HCT116 (cell line): ENCODE data around the gene GNGT2. TPM values are rescaled to one million over a fixed set of nuclear protein-coding genes. Genes with fewer than 3 reads are reported as not detected.

Experiments used
- ATAC-seq: fragments of 200-7000 bp; cut with Tn5 transposase; 2 replicates; pipeline ENCODE4 v1.9.1; 2020; ENCODE audit warnings: mild to moderate bottlenecking, moderate library complexity
- BruUV-seq: library from RNA; stranded (reverse); fragments of 400-500 nt; replicated peaks from 2 replicates; lab custom pipeline; 2021; lab: Mats Ljungman, UMichigan
- CTCF ChIA-PET: fragments of 300-600 bp; sonication (Branson Sonifier 250); formaldehyde crosslinking; loops from one replicate; lab custom pipeline; 2021; ENCODE audit warnings: antibody characterized with exemption; lab: Charles Lee
- POLR2A ChIA-PET: fragments of 300-600, 350-600 bp; sonication (Branson Sonifier 250); formaldehyde crosslinking; loops from one replicate; lab custom pipeline; 2021; ENCODE audit warnings: antibody characterized with exemption; lab: Charles Lee
- RAD21 ChIA-PET, 2 experiments: fragments of 300-600 bp; sonication (Branson Sonifier 250); formaldehyde crosslinking; loops; one replicate each; lab custom pipeline; 2023; ENCODE audit warnings: low total read pairs in 2 of 2; ENCODE audit not compliant: uncharacterized antibody in 2 of 2, unreplicated experiment in 2 of 2, low non-redundant PET in 1 of 2; lab: Charles Lee
- DNase-seq: peaks from one replicate; pipeline ENCODE4 v3.0.0-alpha.2; 2010; ENCODE audit warnings: low read depth, low spot score
- H2AFZ ChIP-seq: fragments of 200-600 bp; shearing (Covaris generic), sonication (generic); 2 replicates; pipeline ENCODE4 v1.6.1; 2017; ENCODE audit warnings: low read depth, mixed run types, mixed read lengths, antibody characterized with exemption, low read length; ENCODE audit not compliant: poor library complexity, severe bottlenecking
- H3K27ac ChIP-seq: 2 replicates; pipeline ENCODE4 v1.5.1; 2012; ENCODE audit warnings: low read depth, low read length
- H3K27me3 ChIP-seq: fragments of 200-600 bp; sonication (generic); 2 replicates; pipeline ENCODE4 v1.6.1; 2016; ENCODE audit warnings: mixed run types, low read length, mixed read lengths; ENCODE audit not compliant: insufficient read depth
- H3K36me3 ChIP-seq, 2 experiments: fragments of 200-500 bp in 1 of 2; fragments of 200-600 bp in 1 of 2; sonication (Bioruptor generic) in 1 of 2; sonication (generic) in 1 of 2; 2 replicates each; pipeline versions ENCODE4 v1.5.1 to v1.6.1; 2014 to 2016; ENCODE audit warnings: low read length in 2 of 2, inconsistent platforms in 1 of 2, mixed read lengths in 1 of 2, mixed run types in 1 of 2; ENCODE audit not compliant: insufficient read depth in 2 of 2, control insufficient read depth in 1 of 2
- H3K4me1 ChIP-seq, 2 experiments: fragments of 200-600 bp in 1 of 2; sonication (generic) in 1 of 2; 2 replicates each; pipeline versions ENCODE4 v1.5.1 to v1.6.1; 2012 to 2017; ENCODE audit warnings: low read length in 2 of 2, inconsistent platforms in 1 of 2, mild to moderate bottlenecking in 1 of 2, mixed read lengths in 1 of 2, mixed run types in 1 of 2, moderate library complexity in 1 of 2; ENCODE audit not compliant: insufficient read depth in 2 of 2, control insufficient read depth in 1 of 2
- H3K4me2 ChIP-seq: fragments of 200-600 bp; sonication (generic); 2 replicates; pipeline ENCODE4 v1.6.1; 2017; ENCODE audit warnings: mixed run types, low read length, mixed read lengths
- H3K4me3 ChIP-seq, 2 experiments: fragments of 200-600 bp in 1 of 2; sonication (generic) in 1 of 2; replicated peaks in 1 of 2; 2 replicates each; pipeline ENCODE4 v1.5.1; 2011 to 2016; ENCODE audit warnings: low read length in 2 of 2, control low read depth in 1 of 2, low read depth in 1 of 2, mild to moderate bottlenecking in 1 of 2, mixed read lengths in 1 of 2, mixed run types in 1 of 2
- H3K79me2 ChIP-seq: fragments of 200-600 bp; sonication (generic); 2 replicates; pipeline ENCODE4 v1.6.1; 2017; ENCODE audit warnings: mild to moderate bottlenecking, mixed run types, low read length, moderate library complexity, mixed read lengths; ENCODE audit not compliant: insufficient read depth
- H3K9ac ChIP-seq: fragments of 200-600 bp; sonication (generic); 2 replicates; pipeline ENCODE4 v1.6.1; 2016; ENCODE audit warnings: low read length, mixed read lengths
- H3K9me2 ChIP-seq: fragments of 200-600 bp; sonication (generic), shearing (Covaris generic); 2 replicates; pipeline ENCODE4 v1.6.1; 2017; ENCODE audit warnings: mixed run types, mild to moderate bottlenecking, moderate library complexity; ENCODE audit not compliant: insufficient read depth
- H3K9me3 ChIP-seq, 2 experiments: fragments of 200-500 bp in 1 of 2; fragments of 200-600 bp in 1 of 2; sonication (Bioruptor generic) in 1 of 2; sonication (generic) in 1 of 2; 2 replicates each; pipeline ENCODE4 v1.6.1; 2014 to 2017; ENCODE audit warnings: low read length in 2 of 2, mixed read lengths in 2 of 2, inconsistent platforms in 1 of 2, low read depth in 1 of 2, mild to moderate bottlenecking in 1 of 2, mixed run types in 1 of 2, moderate library complexity in 1 of 2; ENCODE audit not compliant: control insufficient read depth in 1 of 2, insufficient read depth in 1 of 2
- H4K20me1 ChIP-seq: fragments of 200-600 bp; sonication (generic), shearing (Covaris generic); 2 replicates; pipeline ENCODE4 v1.6.1; 2017; ENCODE audit warnings: mixed run types, mild to moderate bottlenecking, moderate library complexity; ENCODE audit not compliant: insufficient read depth
- CBX3 ChIP-seq: IDR thresholded peaks from 2 replicates; pipeline ENCODE4 v1.6.1; 2012; ENCODE audit warnings: low read depth
- CEBPB ChIP-seq: IDR thresholded peaks from 2 replicates; pipeline ENCODE4 v1.6.1; 2012; ENCODE audit warnings: low read depth
- CTCF ChIP-seq, 3 experiments: fragments of 200-600 bp in 1 of 3; sonication (generic) in 1 of 3; IDR thresholded peaks in 2 of 3; conservative IDR thresholded peaks in 1 of 3; 2 replicates each; pipeline ENCODE4 v1.5.1; 2012 to 2017; ENCODE audit warnings: low read depth in 2 of 3, low read length in 2 of 3, antibody characterized with exemption in 1 of 3, borderline replicate concordance in 1 of 3, control low read depth in 1 of 3, mild to moderate bottlenecking in 1 of 3, mixed read lengths in 1 of 3, mixed run types in 1 of 3, moderate library complexity in 1 of 3; ENCODE audit not compliant: insufficient read depth in 1 of 3
- EGR1 ChIP-seq: IDR thresholded peaks from 2 replicates; pipeline ENCODE4 v1.6.1; 2012; ENCODE audit warnings: low read depth
- ELF1 ChIP-seq: IDR thresholded peaks from 2 replicates; pipeline ENCODE4 v1.6.1; 2012; ENCODE audit warnings: low read depth, borderline replicate concordance
- EZH2 ChIP-seq: fragments of 200-600 bp; sonication (generic); IDR thresholded peaks from 2 replicates; pipeline ENCODE4 v1.6.1; 2017; ENCODE audit warnings: antibody characterized with exemption, mixed run types
- EZH2phosphoT487 ChIP-seq: fragments of 200-600 bp; IDR thresholded peaks from 2 replicates; pipeline ENCODE4 v1.6.1; 2018; ENCODE audit warnings: antibody characterized with exemption, borderline replicate concordance
- FOSL1 ChIP-seq: IDR thresholded peaks from 2 replicates; pipeline ENCODE4 v1.6.1; 2012; ENCODE audit warnings: low read depth
- JUND ChIP-seq: IDR thresholded peaks from 2 replicates; pipeline ENCODE4 v1.6.1; 2012
- MAX ChIP-seq: IDR thresholded peaks from 2 replicates; pipeline ENCODE4 v1.6.1; 2012
- POLR2A ChIP-seq: IDR thresholded peaks from 2 replicates; pipeline ENCODE4 v1.7.0; 2011; ENCODE audit warnings: borderline replicate concordance; ENCODE audit not compliant: insufficient read depth, insufficient read length; ENCODE audit errors: extremely low read depth
- POLR2AphosphoS5 ChIP-seq: IDR thresholded peaks from 2 replicates; pipeline ENCODE4 v1.6.1; 2011; ENCODE audit warnings: mild to moderate bottlenecking, low read depth, low read length, moderate library complexity
- RAD21 ChIP-seq: IDR thresholded peaks from 2 replicates; pipeline ENCODE4 v1.6.1; 2012; ENCODE audit warnings: low read depth, mild to moderate bottlenecking
- SP1 ChIP-seq: IDR thresholded peaks from 2 replicates; pipeline ENCODE4 v1.6.1; 2012; ENCODE audit warnings: low read depth
- SRF ChIP-seq: IDR thresholded peaks from 2 replicates; pipeline ENCODE4 v1.6.1; 2012; ENCODE audit warnings: low read depth
- TCF7L2 ChIP-seq: IDR thresholded peaks from 2 replicates; pipeline ENCODE4 v1.7.0; 2011; ENCODE audit warnings: borderline replicate concordance, inconsistent platforms; ENCODE audit not compliant: insufficient read depth, insufficient read length; ENCODE audit errors: extremely low read depth
- YY1 ChIP-seq: IDR thresholded peaks from 2 replicates; pipeline ENCODE4 v1.6.1; 2011; ENCODE audit warnings: low read length, low read depth, moderate library complexity, mild to moderate bottlenecking; ENCODE audit not compliant: insufficient replicate concordance; ENCODE audit errors: extremely low read depth
- ZNF274 ChIP-seq: fragments of 200-500 bp; sonication (Bioruptor generic); IDR thresholded peaks from 2 replicates; pipeline ENCODE4 v1.6.1; 2014; ENCODE audit warnings: mild to moderate bottlenecking, low read depth, low read length, inconsistent platforms
- intact Hi-C: fragments of 100-400 bp; cut with micrococcal nuclease; formaldehyde crosslinking; loops from 2 replicates; pipeline ENCODE4 v1.10.0; 2022
- total RNA-seq: library from RNA; stranded (reverse); gene quantifications from one replicate; pipeline ENCODE4 v1.2.1, GENCODE V29; 2021; ENCODE audit not compliant: unreplicated experiment
- TF ChIP-seq, protein P1 (sequence below): IDR thresholded peaks from 2 replicates; pipeline ENCODE4 v1.6.1; 2012
- TF ChIP-seq, protein P2 (sequence below): IDR thresholded peaks from 2 replicates; pipeline ENCODE4 v1.6.1; 2011; ENCODE audit warnings: mild to moderate bottlenecking, low read length, moderate library complexity; ENCODE audit not compliant: insufficient replicate concordance; ENCODE audit errors: extremely low read depth
- TF ChIP-seq, protein P3 (sequence below): IDR thresholded peaks from 2 replicates; pipeline ENCODE4 v1.6.1; 2012; ENCODE audit warnings: low read depth

Gene GNGT2
- total RNA-seq, 1 experiment from 2014 or later = not detected

DNA sequence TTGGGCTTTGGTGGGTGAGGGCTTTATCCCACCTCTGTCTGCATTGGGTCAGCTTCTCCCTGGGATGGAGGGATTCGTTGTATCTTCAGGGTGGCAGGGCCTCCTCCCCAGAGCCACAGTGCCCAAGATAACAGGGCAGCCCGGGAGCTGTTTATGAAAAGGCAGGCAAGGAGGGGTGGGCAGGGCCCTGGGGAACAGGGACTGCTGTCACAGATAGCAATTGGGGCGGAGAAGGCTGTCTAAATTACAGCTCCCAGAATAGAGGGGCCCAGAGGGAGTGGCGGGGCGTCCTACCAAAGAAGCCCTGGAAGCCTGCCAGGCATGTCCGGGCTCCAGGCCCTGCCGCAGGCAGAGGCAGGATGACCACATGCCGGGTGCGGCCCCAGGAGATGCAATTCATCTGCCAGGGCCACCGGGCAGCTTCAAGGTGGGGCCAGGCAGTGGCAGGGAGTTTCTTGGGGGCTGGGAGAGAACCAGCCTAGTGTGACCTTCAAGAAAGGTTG lies 39.0 kb upstream of the GNGT2 start:
- ChIA-PET POLR2A (interaction anchor here (0.9 kb wide), 1 partner anchor 11 kb away, joined by 4 read pairs; no protein-coding TSS in a partner anchor), RAD21 (no interaction called here), CTCF (no interaction called here)
- Histone ChIP-seq H3K27me3 (no peaks in the 10 kb centered on the region), H4K20me1 (no peaks in the 10 kb centered on the region), H3K9me3 (no peaks in the 10 kb centered on the region), H3K4me3 (no peak overlapping the region), H3K4me2 (peak overlapping the region; percentile 54), H3K79me2 (no peaks in the 10 kb centered on the region), H3K9ac (no peak overlapping the region), H3K36me3 (no peaks in the 10 kb centered on the region), H3K4me1 (peaks cover 17 to 26% of the 10 kb centered on the region in 2 experiments), H2AFZ (peak overlapping the region; percentile 42), H3K9me2 (no peaks in the 10 kb centered on the region), H3K27ac (no peak overlapping the region)
- DNase-seq = no peak
- no TSS peak for BruUV-seq
- intact Hi-C loops = no loop called here
- ATAC-seq = peak; percentile 55
- TF ChIP-seq, protein P1, sequence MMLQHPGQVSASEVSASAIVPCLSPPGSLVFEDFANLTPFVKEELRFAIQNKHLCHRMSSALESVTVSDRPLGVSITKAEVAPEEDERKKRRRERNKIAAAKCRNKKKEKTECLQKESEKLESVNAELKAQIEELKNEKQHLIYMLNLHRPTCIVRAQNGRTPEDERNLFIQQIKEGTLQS = no peak
- TF ChIP-seq ZNF274 = no peak
- TF ChIP-seq CTCF (IDR thresholded peaks at IDR 0.05 in 2 of 3, conservative IDR thresholded peaks at IDR 0.05 in 1 of 3; ENCODE audit: borderline replicate concordance in 1 of 3, insufficient read depth in 1 of 3, low read depth in 2 of 3, low read length in 2 of 3) = no peak
- TF ChIP-seq RAD21 = no peak
- 0 out of 2 replicates have a peak, but pooled peaks have one; percentile 18 for TF ChIP-seq POLR2AphosphoS5
- no peak for TF ChIP-seq JUND
- TF ChIP-seq EZH2phosphoT487 = no peak
- TF ChIP-seq, protein P2, sequence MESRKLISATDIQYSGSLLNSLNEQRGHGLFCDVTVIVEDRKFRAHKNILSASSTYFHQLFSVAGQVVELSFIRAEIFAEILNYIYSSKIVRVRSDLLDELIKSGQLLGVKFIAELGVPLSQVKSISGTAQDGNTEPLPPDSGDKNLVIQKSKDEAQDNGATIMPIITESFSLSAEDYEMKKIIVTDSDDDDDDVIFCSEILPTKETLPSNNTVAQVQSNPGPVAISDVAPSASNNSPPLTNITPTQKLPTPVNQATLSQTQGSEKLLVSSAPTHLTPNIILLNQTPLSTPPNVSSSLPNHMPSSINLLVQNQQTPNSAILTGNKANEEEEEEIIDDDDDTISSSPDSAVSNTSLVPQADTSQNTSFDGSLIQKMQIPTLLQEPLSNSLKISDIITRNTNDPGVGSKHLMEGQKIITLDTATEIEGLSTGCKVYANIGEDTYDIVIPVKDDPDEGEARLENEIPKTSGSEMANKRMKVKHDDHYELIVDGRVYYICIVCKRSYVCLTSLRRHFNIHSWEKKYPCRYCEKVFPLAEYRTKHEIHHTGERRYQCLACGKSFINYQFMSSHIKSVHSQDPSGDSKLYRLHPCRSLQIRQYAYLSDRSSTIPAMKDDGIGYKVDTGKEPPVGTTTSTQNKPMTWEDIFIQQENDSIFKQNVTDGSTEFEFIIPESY = no peak
- no peak for TF ChIP-seq CEBPB
- TF ChIP-seq EZH2 = no peak
- TF ChIP-seq EGR1 = no peak
- TF ChIP-seq POLR2A = no peak
- peak; percentile 58; the same call in 1 of the 2 replicates for TF ChIP-seq MAX
- no peak for TF ChIP-seq YY1
- no peak for TF ChIP-seq ELF1
- TF ChIP-seq FOSL1 = no peak
- peak; percentile 33 for TF ChIP-seq TCF7L2
- peak; percentile 53 for TF ChIP-seq SP1
- no peak for TF ChIP-seq SRF
- TF ChIP-seq, protein P3, sequence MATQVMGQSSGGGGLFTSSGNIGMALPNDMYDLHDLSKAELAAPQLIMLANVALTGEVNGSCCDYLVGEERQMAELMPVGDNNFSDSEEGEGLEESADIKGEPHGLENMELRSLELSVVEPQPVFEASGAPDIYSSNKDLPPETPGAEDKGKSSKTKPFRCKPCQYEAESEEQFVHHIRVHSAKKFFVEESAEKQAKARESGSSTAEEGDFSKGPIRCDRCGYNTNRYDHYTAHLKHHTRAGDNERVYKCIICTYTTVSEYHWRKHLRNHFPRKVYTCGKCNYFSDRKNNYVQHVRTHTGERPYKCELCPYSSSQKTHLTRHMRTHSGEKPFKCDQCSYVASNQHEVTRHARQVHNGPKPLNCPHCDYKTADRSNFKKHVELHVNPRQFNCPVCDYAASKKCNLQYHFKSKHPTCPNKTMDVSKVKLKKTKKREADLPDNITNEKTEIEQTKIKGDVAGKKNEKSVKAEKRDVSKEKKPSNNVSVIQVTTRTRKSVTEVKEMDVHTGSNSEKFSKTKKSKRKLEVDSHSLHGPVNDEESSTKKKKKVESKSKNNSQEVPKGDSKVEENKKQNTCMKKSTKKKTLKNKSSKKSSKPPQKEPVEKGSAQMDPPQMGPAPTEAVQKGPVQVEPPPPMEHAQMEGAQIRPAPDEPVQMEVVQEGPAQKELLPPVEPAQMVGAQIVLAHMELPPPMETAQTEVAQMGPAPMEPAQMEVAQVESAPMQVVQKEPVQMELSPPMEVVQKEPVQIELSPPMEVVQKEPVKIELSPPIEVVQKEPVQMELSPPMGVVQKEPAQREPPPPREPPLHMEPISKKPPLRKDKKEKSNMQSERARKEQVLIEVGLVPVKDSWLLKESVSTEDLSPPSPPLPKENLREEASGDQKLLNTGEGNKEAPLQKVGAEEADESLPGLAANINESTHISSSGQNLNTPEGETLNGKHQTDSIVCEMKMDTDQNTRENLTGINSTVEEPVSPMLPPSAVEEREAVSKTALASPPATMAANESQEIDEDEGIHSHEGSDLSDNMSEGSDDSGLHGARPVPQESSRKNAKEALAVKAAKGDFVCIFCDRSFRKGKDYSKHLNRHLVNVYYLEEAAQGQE = no peak
- TF ChIP-seq CBX3 = no peak
